NCI-H2171 treated with DMSO at 0.1 percent for 48 hours (cell line): Measurements from ENCODE around the gene VAV2.
A peak's percentile ranks its signal among the peaks of the same experiment; 100 is the strongest.
"Not testable (repeated sequence)": the region's sequence is repeated elsewhere in the genome, so short reads cannot be mapped to it uniquely, and the experiment has no call there.

Source experiments
- DNase-seq: peaks from one replicate; lab custom pipeline; 2025; lab: John Stamatoyannopoulos, UW

VAV2 gene

DNA sequence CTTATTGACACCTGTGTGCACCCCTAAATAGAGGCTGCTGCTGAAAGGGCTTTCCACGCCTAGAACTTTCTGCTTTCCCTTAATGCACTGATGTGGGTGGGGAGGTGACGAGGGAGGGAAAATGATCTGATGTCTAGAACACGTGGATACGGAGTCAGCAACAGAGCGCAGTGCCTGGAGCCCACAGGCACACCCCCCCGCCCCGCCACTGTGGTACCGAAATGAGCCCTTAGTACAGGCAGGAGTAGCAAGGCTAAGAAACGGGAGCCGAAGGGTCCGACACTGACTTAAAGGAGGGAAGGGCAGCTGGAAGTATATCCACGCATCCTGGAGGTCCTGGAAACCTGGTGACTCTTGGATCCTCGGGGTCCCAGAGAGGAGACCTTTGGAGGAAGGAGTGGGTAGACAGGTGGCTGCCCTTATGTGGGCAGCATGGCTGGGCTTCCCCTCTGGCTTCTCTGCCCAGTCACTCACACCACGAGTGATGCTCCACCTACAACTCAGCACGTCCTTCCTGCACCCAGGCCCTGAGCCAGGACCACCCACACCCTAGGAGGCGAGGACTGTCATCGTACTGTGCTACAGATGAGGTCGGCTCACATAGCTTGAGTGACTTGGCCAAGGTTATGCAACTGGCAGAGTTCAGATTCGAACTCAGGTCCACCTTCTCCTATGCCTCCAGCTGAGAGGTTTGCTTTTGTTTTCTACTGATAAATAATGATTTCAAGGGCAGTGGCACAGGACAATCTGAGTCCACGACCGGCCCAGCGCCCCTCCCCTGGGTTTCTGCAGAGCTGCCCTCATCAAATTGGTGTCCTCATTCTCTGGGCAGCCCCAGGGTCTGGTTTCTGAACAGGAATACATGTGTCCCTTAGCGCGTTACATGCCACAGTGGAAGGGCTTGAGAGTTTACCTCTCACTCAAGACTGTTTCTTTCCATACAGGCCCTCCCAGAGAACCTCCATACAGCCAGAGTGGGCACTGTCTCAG lies 4.7 kb upstream of the VAV2 start:
- no peak for DNase-seq

DNA sequence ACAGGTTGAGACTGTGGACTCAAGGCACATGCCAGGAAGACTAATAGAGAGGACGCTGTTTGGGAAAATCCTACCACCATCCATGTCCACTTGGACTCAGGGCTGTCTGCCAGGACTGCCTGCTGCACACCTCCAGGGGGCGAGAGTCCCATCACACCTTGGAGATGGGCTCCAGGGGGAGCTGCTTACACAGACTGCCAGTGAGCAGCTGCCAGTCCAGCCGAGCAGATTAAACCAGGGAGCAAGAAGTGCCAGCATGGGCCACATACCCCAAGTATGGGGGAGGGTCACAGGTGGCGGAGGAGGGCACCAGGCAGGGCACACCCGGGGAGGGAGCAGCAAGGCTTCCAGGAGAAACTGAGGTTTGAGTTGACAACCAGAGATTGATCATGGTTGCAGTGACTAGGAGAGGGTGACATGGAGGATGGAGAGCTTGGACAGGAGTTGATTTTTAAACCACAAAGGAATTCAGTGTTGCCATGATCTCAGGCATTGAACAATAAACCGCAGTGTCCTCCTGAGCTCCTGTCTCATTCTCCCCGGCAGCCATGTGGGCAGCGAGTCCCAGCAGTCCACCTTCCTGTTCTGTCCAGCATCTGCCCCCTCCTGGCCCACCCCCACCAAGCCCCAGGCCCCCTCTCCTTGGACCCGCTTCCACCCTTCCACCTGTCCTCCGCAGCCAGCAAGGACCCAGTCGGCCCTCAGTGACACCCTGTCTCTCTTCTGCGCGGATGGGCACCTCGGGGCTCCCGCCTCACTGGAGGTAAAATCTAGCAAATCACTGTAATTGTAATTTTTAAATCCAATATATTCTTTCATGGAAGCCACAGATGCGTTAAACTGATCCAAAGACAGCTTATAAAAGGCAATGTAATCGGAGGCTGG lies 3.1 kb upstream of the VAV2 start:
- peak; percentile 52 for DNase-seq

DNA sequence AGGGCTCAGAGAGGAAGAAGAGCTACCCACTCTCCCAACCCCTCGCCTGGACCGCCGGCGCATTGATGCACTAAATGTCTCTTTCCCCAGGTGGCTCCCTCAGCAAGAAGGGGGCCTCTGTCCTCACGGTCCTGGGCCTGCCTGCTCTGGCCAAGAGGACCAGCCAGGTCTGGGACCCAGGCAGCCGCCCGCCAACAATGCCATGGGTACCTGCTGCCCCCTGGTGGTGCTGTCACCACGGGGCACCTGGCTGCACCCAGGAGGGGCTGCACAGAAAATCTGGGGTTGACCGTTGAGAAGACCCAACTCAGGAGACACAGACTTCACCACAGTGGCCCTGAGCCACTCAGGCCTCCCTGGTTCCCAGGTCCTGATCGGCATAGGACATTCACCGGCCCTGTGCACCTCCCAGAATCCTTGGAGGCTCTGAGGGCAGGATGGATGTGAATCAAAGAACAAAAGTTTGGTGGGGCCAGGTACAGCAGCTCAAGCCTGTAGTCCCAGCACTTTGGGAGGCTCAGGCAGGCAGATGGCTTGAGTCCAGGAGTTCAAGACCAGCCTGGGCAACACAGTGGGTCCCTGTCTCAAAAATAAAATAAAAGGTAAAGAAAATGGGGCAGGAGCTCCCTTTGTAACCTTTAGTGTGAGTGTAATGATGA lies 2.4 kb upstream of the VAV2 start:
- DNase-seq, result peak; percentile 66

GRCh38 chr9:133993635-133994253 lies 1.6 kb upstream of the VAV2 start:
- DNase-seq, result no peak

GRCh38 chr9:133992780-133993634 lies 883 bp upstream of the VAV2 start:
- DNase-seq, result peak; percentile 80

DNA sequence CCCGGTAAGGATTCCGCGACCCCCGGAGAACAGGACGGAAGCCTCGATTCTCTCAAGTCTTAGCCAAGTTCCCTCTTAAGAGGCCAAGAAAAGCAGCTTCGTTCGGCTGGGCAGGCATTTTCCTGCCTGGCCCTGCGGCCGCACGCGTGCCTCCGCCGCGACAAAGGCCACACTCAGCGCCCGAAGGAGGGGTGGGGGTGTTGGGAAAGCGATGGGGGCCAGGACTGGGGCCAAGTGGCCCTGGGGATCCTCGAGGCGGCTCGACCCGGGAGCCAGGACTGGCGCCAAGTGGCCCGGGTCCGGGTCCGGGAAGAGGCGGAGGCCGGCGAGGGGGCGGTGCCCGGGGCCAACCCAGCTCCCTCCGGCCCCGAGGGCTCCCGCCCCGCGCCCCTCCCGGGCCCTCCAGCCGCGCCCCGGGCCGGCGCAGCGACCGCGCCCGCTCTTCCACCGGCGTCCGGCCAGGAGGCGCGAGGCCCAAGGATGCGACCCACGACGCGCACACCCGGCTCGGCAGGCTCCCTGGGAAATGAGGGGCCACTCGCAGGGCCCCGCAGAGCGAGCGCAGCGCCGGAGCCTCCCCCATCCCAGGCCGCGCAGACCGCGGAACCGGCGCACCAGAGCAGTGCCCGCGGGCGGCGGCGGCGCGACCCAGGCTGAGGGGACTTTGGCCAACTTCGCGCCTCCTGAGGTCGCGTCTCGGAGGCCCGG lies 756 bp downstream of the VAV2 start:
- no peak for DNase-seq

DNA sequence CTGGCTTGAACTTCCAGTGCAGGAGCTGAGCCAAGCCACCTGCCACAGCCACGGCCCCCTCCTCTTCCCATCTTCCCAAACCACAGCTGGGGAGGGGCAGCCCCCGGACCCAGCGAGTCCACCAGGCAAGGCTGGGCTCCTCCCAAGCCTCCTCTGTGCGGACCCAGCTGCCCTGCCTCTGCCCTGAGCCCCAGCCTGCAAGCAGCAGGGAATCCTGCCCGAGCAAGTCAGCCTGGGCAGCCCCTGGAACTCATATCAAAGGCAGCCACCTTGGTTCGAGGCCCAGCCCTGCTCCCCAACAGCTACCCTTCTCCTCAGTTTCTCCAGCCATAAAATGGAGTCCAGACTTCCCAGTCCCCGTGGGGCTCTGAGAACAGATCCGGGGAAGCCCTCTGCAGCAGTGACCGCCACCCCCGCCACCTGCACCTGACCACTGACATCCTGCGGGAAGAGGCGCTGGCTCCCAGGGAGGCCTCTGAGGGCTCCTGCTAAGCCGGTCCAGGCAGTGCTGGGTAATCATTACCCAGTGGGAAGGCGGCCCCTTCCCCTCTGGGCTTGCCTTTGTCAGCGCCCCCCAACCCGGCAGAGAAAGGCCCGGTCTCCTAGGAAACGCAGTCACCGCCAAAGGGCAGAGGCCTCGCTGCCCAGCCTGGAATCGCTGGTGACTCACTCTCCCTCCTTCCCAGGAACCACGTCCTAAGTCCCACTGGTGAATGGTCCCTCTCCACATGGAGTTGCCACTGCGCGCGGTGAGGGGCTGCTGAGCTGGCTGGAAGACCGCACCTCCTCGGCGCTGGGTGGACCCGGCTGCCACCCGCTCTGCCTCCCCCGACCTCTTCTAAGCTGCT lies 1.5 kb downstream of the VAV2 start:
- peak; percentile 16 for DNase-seq

- DNase-seq, result no peak
Measured at GRCh38 chr9:133989625-133990365, 2.3 kb downstream of the VAV2 start.

GRCh38 chr9:133988771-133989170 lies 3.4 kb downstream of the VAV2 start:
- not testable (repeated sequence) for DNase-seq

- no peak for DNase-seq
Measured at GRCh38 chr9:133987946-133988665, 4.0 kb downstream of the VAV2 start.

DNA sequence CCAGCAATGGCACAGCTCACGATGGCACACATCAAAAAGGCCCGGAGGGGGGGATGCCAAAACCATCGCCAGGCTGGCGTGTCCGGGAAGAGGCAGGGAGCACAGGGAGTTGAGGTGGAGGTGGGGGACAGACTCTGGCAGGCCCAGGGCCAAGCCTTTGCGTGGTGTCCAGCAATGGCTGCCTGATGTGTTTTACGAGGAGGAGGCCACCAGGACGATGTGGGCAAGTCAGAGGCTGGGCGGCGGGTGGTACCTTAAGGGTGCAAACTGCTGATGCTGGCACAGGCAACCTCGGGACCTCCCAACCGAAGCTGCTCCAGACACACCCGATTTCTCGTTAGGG lies 4.7 kb downstream of the VAV2 start:
- no peak for DNase-seq

DNA sequence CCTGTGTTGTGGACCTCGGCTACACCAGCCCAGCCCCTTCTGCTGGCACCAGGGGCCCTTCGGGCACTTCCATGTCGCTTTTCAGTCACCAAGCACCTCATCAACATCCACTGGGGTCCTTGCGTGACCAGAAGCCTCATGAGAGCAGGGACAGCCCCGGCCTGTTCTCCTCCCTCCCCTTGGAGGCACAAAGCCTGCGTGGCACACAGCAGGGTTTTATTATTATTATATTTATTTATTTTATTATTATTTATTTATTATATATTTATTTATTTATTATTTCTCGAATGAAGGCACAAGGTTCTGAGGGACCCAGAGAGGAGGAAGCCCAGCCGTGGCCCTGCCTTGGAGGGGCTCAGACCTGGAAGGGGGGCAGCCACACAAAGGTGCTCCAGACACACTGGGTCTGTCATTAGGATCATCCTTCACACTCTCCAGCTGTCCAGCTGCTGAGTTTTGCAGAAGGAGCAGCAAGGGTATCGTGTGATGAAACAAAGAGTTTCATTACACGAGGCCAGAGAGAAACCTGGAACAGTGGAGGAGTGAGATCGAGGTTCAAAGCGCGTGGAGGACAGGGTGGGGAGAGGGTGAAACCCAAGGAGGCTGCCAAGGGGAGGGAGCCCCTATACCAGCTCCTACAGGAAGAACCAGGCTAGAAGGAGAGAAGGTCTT lies 5.2 kb downstream of the VAV2 start:
- DNase-seq, result no peak

DNA sequence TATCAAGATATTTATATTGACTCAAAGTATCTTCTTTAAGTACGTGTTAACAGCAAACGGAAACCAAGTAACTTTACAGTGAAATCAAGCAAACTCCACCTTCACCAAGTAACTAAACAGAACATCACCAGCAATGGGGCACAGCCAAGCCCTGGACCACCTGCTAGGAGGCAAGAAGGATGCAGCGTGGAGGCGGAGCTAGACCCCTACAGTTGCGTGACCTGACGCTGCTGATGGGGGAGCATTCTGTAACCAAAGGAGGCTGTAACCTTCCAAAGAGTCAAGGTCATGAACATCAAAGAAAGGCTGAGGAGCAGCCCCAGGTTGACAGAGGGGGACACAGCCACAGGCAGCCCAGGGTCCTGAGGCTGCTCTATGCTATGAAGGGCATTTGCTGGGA lies 6.1 kb downstream of the VAV2 start:
- DNase-seq, result no peak

- DNase-seq, result no peak
Measured at GRCh38 chr9:133982971-133983720, 9.0 kb downstream of the VAV2 start.

DNA sequence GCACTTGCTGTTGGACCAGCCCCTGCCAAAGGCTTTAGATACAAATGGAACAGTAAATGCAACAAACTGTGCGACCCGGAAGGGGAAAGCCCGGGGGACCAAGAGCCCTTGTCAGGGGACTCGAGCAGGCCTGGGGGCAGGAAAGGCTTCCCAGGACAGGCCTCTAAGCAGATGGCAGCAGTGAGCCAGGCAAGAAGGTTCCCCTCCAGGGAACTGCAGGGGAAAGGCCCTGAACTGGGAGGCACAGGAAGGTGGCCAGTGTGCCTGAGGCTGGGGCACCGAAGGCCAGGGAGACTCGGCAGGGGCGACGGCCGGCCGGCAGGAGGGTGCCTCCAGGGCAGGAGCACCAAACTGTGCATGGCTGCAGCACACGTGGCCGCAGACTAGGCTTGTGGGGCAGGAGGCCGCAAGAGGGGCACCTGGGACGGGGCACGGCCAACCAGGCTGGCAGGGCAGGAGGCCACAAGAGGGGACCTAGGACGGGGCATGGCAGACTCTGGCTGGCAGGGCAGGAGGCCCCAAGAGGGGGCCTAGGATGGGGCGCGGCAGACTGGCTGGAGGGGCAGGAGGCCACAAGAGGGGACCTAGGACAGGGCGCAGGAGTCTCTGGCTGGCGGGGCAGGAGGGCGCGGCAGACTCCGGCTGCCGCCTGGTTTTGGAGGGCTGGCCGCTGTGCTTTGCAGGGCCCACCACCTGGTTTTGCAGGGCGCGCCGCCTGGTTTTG lies 10.0 kb downstream of the VAV2 start:
- peak; percentile 27 for DNase-seq

DNA sequence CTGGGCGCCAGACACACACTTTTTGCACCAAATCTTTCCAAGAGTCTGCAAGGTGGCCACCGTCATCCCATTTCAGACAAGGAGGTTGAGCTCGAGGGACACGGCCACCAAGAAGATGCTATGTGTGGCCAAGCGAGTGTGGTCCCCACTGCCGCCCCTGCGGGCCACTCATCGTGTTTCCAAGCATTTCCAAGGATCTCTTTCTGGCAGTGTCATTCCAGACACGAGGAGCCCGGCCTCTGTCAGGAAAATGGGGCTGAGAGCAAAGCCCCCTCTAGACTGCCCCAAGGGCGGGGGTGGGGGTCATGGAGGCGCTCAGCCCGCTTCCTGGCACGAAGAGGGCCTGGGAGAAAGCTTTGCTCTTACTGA lies 10.6 kb downstream of the VAV2 start:
- no peak for DNase-seq
